Skeletal muscle satellite cell (primary cell): Measurements from ENCODE around the gene GSK3B.

ENCODE experiments used
- H3K27me3 ChIP-seq: 2 replicates; pipeline ENCODE4 v1.7.0; 2013; ENCODE audit warnings: low read length; ENCODE audit not compliant: control insufficient read depth, insufficient read depth
- H3K36me3 ChIP-seq: 2 replicates; pipeline ENCODE4 v1.7.0; 2013; ENCODE audit warnings: mild to moderate bottlenecking, control low read depth, low read length; ENCODE audit not compliant: insufficient read depth
- H3K4me1 ChIP-seq: 2 replicates; pipeline ENCODE4 v1.7.0; 2013; ENCODE audit warnings: low read length; ENCODE audit not compliant: control insufficient read depth, insufficient read depth
- H3K4me2 ChIP-seq: 2 replicates; pipeline ENCODE4 v1.7.0; 2013; ENCODE audit warnings: mild to moderate bottlenecking, low read length
- H3K4me3 ChIP-seq: 2 replicates; pipeline ENCODE4 v1.7.0; 2013; ENCODE audit warnings: low read length
- H3K9ac ChIP-seq: 2 replicates; pipeline ENCODE4 v1.7.0; 2013; ENCODE audit warnings: mild to moderate bottlenecking, low read depth, low read length, moderate library complexity
- H3K9me3 ChIP-seq: replicated peaks from 2 replicates; pipeline ENCODE4 v1.7.0; 2013; ENCODE audit warnings: mild to moderate bottlenecking, control low read depth, low read length

The GSK3B gene

GRCh38 chr3:120095226-120095978 lies 1.2 kb upstream of the GSK3B start:
- Histone ChIP-seq H3K4me2 (peak overlapping the region; percentile 90), H3K4me3 (peak overlapping the region; percentile 84), H3K36me3 (peaks cover 4% of the 10 kb centered on the region), H3K9me3 (no peaks in the 10 kb centered on the region), H3K27me3 (no peaks in the 10 kb centered on the region), H3K4me1 (peaks cover 17% of the 10 kb centered on the region), H3K9ac (peak overlapping the region; percentile 98)

- peak overlapping the region; percentile 98 for H3K9ac ChIP-seq
- peaks cover 21% of the 10 kb centered on the region for H3K4me1 ChIP-seq
- peak overlapping the region; percentile 84 for H3K4me3 ChIP-seq
- peaks cover 4% of the 10 kb centered on the region for H3K36me3 ChIP-seq
- H3K4me2 ChIP-seq, result peak overlapping the region; percentile 90
- no peaks in the 10 kb centered on the region for H3K27me3 ChIP-seq
- H3K9me3 ChIP-seq, result no peaks in the 10 kb centered on the region
Observed at GRCh38 chr3:120094776-120095225, 554 bp upstream of the GSK3B start.

GRCh38 chr3:120093119-120093910 lies 932 bp downstream of the GSK3B start:
- Histone ChIP-seq H3K4me3 (peak overlapping the region; percentile 85), H3K9ac (peak overlapping the region; percentile 98), H3K4me1 (peaks cover 30% of the 10 kb centered on the region), H3K9me3 (no peaks in the 10 kb centered on the region), H3K27me3 (no peaks in the 10 kb centered on the region), H3K36me3 (peaks cover 5% of the 10 kb centered on the region), H3K4me2 (peak overlapping the region; percentile 92)

- H3K36me3 ChIP-seq, result peaks cover 5% of the 10 kb centered on the region
Observed at GRCh38 chr3:120092474-120092873, 1.8 kb downstream of the GSK3B start.

GRCh38 chr3:120090422-120090821 lies 3.8 kb downstream of the GSK3B start:
- Histone ChIP-seq H3K27me3 (no peaks in the 10 kb centered on the region), H3K36me3 (peaks cover 5% of the 10 kb centered on the region), H3K4me1 (peaks cover 19% of the 10 kb centered on the region), H3K4me3 (peak overlapping the region; percentile 85), H3K4me2 (peak overlapping the region; percentile 92), H3K9ac (peak overlapping the region; percentile 98), H3K9me3 (no peaks in the 10 kb centered on the region)

More at GRCh38 chr3:120092474-120092873, 1.8 kb downstream of the GSK3B start:
- Histone ChIP-seq H3K4me2 (peak overlapping the region; percentile 92), H3K4me3 (peak overlapping the region; percentile 85), H3K9me3 (no peaks in the 10 kb centered on the region), H3K9ac (peak overlapping the region; percentile 98), H3K4me1 (peaks cover 30% of the 10 kb centered on the region), H3K27me3 (no peaks in the 10 kb centered on the region)

- no peaks in the 10 kb centered on the region for H3K27me3 ChIP-seq
- no peak overlapping the region for H3K9ac ChIP-seq
- H3K4me2 ChIP-seq, result peak overlapping the region; percentile 92
- H3K36me3 ChIP-seq, result peaks cover 5% of the 10 kb centered on the region
- H3K4me3 ChIP-seq, result no peak overlapping the region
- H3K9me3 ChIP-seq, result no peaks in the 10 kb centered on the region
- H3K4me1 ChIP-seq, result peaks cover 19% of the 10 kb centered on the region
Observed at GRCh38 chr3:120089089-120089488, 5.2 kb downstream of the GSK3B start.

- Histone ChIP-seq H3K27me3 (no peaks in the 10 kb centered on the region), H3K9me3 (no peaks in the 10 kb centered on the region), H3K4me1 (peaks cover 19% of the 10 kb centered on the region), H3K4me3 (no peak overlapping the region), H3K9ac (no peak overlapping the region), H3K36me3 (peaks cover 5% of the 10 kb centered on the region), H3K4me2 (peak overlapping the region; percentile 92)
Observed at GRCh38 chr3:120088622-120089021, 5.6 kb downstream of the GSK3B start.

- no peaks in the 10 kb centered on the region for H3K36me3 ChIP-seq
- no peaks in the 10 kb centered on the region for H3K27me3 ChIP-seq
- H3K4me2 ChIP-seq, result no peak overlapping the region
- H3K9ac ChIP-seq, result no peak overlapping the region
- no peaks in the 10 kb centered on the region for H3K9me3 ChIP-seq
- H3K4me1 ChIP-seq, result peaks cover 3% of the 10 kb centered on the region
- H3K4me3 ChIP-seq, result no peak overlapping the region
Observed at GRCh38 chr3:120081719-120082118, 12.5 kb downstream of the GSK3B start.

GRCh38 chr3:120080836-120081235 lies 13.4 kb downstream of the GSK3B start:
- Histone ChIP-seq H3K36me3 (no peaks in the 10 kb centered on the region), H3K9ac (no peak overlapping the region), H3K9me3 (no peaks in the 10 kb centered on the region), H3K27me3 (no peaks in the 10 kb centered on the region), H3K4me1 (peaks cover 3% of the 10 kb centered on the region), H3K4me2 (no peak overlapping the region), H3K4me3 (no peak overlapping the region)

- no peaks in the 10 kb centered on the region for H3K36me3 ChIP-seq
- H3K4me1 ChIP-seq, result no peaks in the 10 kb centered on the region
- H3K27me3 ChIP-seq, result no peaks in the 10 kb centered on the region
- no peak overlapping the region for H3K4me3 ChIP-seq
- no peaks in the 10 kb centered on the region for H3K9me3 ChIP-seq
- H3K9ac ChIP-seq, result no peak overlapping the region
- no peak overlapping the region for H3K4me2 ChIP-seq
Observed at GRCh38 chr3:120077731-120078130, 16.5 kb downstream of the GSK3B start.

GRCh38 chr3:120072867-120073525 lies 21.3 kb downstream of the GSK3B start:
- H3K4me3 ChIP-seq, result no peak overlapping the region
- H3K9ac ChIP-seq, result no peak overlapping the region
- H3K4me2 ChIP-seq, result no peak overlapping the region
- H3K27me3 ChIP-seq, result no peaks in the 10 kb centered on the region
- no peaks in the 10 kb centered on the region for H3K9me3 ChIP-seq
- H3K4me1 ChIP-seq, result no peaks in the 10 kb centered on the region
- no peaks in the 10 kb centered on the region for H3K36me3 ChIP-seq
